KOPT-K1 (cell line): ENCODE results near the gene STARD8.

Experiments used
- H3K27ac ChIP-seq: fragments of 200-600 bp; sonication (generic); 2 replicates; pipeline ENCODE4 v1.5.1; 2016; ENCODE audit warnings: antibody characterized with exemption, mild to moderate bottlenecking, low read depth, low read length; ENCODE audit not compliant: poor library complexity, severe bottlenecking
- H3K36me3 ChIP-seq: fragments of 200-600 bp; sonication (generic); 2 replicates; pipeline ENCODE4 v1.5.1; 2017; ENCODE audit warnings: antibody characterized with exemption, mild to moderate bottlenecking, low read length, moderate library complexity; ENCODE audit not compliant: insufficient read depth
- H3K9me3 ChIP-seq: fragments of 200-600 bp; sonication (generic); 2 replicates; pipeline ENCODE4 v1.5.1; 2017; ENCODE audit warnings: antibody characterized with exemption, low read length, mild to moderate bottlenecking; ENCODE audit not compliant: insufficient read depth, poor library complexity, severe bottlenecking

STARD8 gene

DNA sequence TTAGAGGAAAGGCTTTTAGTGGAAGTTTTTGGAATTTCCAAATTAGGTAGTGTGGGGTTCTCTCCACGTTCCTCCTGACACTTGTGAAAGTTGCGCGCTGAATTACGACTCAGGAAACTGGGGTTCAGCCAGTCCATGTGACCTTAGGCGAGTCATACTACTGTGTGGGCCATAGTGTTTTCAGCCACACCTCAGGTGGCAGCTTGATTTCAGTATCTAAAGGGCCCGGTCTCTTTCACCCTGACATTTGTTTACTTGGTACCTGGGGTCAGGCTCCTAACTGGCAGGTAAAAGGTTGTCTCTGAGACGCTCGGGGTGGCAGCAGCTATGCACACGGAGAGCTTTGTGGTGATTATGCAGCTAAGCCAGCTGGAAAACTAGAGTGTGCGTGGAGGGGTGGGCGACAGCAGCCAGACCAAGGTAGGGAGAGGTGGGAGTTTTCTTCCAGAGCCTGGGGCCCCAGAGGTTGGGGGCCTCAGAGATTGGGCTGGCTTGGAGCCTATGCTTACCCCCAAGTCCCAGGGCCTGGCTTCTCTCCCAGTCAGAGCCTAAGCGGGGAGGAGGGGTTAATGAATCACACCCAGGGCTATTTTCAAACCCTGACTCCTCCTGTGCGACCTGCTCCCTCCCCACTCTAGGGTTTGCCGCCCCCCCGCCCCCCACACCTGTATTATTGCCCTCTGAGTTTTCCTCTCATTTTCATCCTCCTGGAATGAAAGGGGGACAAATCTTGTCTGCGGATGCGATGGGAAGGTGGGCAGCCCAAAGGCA lies 47.2 kb downstream of the STARD8 start:
- H3K9me3 ChIP-seq: no peaks in the 10 kb centered on the region
- H3K36me3 ChIP-seq: no peaks in the 10 kb centered on the region
- no peak overlapping the region for H3K27ac ChIP-seq

DNA sequence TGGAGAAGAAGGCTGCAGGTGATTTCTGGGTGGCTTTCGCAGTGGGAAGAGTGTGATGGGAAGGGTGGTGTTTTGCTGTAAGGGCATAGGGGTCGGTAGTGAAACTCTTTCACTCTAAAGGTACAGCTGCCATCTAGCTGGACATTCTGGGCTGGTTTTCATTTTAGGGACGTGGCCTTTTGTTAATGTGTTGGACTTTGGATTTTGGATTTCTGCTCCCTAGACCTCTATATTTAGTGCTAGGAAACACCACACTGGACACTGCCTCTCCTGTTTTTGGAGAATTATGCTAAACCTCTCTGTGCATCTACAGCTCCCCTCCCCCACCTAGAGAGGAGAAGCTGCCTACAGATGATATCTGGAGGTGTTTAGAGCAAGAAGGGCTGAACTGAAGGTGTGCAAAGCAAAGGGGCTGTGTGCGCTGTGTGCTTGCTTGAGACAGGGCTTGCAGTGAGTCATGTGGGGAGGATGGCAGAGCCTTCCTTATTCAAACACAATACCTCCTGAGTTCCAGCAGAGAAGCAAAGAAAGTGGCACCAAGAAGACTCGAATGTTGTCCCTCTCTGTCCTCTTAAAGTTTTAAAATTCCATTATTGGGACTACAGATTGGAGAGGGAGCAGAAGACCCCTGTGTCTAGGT lies 47.9 kb downstream of the STARD8 start:
- Histone ChIP-seq H3K27ac (no peak overlapping the region), H3K36me3 (no peaks in the 10 kb centered on the region), H3K9me3 (no peaks in the 10 kb centered on the region)

DNA sequence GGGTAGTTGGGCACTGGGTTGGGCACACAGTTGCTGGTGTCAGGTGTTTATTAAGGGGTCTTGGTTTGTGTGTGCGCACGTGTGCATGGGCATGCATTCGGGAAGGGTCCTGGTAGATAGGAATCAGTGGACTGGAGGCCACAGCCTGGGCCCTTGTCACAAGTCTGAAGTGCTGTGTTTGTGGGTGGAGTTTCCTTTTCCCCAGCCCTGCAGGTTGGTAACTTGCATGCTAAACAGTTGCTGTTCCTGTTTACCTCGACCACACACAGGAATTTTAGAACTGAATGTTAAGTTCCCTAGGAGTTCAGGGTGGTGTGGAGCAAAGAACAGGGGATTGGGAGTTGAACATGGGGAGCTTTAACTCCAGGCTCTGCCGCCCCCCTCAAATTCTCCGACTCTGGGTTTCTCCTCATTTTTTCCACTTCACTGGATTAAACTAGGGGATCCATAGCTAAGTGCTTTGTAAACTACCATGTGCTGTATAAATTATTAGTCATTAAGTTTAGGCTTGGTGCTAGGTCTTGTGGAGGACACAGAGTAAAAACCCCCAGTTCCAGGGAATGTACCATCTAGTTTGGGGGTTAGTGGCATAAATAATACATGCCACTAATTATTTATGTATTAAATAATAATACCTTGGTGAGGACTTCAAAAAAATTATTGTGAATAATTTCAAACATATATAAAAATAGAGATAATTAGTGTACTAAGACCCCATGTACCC lies 49.0 kb downstream of the STARD8 start:
- H3K27ac ChIP-seq: no peak overlapping the region
- no peaks in the 10 kb centered on the region for H3K9me3 ChIP-seq
- no peaks in the 10 kb centered on the region for H3K36me3 ChIP-seq

DNA sequence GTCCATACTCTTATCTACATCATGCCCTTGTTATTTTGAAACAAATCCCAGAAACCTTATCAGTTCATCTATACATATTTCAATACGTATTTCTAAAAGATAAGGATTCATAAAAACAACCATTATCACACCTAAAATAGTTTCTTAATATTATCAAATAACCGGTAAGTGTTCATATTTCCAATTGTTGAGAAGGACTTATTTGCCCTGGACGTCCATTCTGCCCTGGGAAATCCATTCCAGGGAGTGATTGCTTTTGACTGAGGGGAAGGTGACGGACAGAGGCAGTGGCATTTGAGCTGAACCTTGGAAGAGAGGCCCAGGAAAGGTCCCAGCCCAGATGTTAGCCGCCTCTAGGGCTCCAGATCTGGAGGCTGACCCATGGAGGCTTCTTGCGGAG lies 49.6 kb downstream of the STARD8 start:
- H3K36me3 ChIP-seq: no peaks in the 10 kb centered on the region
- no peak overlapping the region for H3K27ac ChIP-seq
- no peaks in the 10 kb centered on the region for H3K9me3 ChIP-seq

DNA sequence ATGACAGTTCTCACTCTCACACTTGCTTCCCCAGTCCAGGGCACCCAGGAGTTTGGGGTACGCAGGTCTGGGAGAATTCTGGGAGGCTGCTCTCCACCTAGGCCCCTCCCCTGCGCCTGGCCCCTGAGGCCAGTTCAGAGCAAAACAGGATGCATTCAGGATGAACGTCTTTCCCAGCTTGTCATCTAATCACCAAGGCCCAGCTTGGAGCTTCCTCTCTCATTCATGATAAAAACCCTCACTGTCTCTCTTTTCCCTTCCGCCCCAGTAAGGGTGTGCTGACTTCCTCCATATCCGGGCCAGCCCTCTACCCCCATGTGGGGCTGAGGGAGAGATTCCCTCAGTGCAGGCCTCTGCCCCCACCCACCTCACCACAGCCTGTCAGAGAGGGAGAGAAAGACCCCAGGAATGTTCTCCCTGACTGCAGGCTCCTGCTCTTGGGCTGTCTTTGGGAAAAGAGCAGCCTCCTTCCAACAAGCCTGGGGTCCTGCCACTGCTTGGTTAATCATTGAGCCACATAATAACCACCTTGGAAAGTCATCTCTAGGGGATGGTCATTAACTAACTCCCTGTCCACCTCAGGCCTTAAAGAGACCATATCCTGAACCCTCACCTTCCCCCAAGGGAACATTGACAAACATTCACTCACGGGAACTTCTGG lies 50.1 kb downstream of the STARD8 start:
- H3K9me3 ChIP-seq: no peaks in the 10 kb centered on the region
- H3K27ac ChIP-seq: no peak overlapping the region

DNA sequence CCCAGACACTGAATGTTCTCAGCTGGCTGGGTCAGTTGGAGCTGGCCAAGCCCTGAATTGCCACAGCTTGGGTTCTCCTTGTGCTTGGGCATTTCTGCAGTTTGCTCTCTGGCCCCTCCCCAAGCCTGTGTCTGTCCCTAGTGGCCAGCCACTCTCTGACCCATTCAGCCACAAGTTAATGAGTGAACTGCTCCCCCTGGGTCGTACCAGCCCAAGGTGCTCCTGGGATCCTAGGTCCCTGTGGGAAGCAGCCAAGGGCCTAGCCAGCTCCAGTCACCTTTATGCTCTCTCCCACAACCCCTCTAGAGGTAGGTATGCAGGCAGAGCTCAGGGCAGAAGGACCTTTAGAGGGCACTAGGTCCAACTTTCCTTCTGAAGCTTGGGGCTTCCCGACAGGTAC lies 51.5 kb downstream of the STARD8 start:
- H3K27ac ChIP-seq: no peak overlapping the region

More for the DNA sequence above, 50.1 kb downstream of the STARD8 start:
- no peaks in the 10 kb centered on the region for H3K36me3 ChIP-seq

DNA sequence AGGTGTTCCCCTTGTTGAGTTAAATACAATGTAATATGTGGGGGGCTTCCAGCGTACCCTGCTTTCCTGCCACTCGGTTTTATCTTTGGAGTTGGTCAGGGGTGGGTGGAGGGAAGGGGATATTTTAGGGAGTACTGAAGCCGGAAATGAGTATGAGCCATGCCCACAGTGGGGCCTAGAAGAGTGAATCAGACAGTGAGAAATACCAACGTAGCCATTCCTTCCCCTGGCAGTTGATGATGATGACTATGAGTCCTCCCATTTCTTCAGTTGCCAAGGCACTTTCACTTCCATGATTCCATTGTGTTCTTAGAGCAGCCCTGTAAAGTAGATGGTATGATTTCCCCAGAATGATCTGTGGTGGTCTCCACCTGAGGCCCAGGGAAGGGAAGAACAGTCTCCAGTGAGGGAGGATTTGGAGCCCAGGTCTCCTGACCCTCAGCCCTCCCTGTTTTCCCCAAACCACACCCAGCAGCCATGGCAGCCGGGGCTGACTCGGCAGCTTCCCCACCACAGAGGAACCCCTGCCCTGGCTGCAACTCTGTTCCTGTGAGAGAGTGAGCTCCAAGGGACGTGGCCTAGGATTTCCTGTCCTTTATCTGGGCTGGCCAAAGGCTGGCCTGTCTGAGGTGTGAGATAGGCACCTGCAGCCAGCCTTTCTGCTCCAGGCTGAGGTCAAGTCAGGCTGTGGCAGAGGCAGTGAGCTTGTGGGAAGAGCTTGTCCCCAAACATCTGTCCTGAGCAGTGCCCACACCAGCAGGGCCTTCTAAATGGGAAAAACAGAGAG lies 52.7 kb downstream of the STARD8 start:
- no peaks in the 10 kb centered on the region for H3K9me3 ChIP-seq

More for the DNA sequence above, 51.5 kb downstream of the STARD8 start:
- Histone ChIP-seq H3K36me3 (no peaks in the 10 kb centered on the region), H3K9me3 (no peaks in the 10 kb centered on the region)

DNA sequence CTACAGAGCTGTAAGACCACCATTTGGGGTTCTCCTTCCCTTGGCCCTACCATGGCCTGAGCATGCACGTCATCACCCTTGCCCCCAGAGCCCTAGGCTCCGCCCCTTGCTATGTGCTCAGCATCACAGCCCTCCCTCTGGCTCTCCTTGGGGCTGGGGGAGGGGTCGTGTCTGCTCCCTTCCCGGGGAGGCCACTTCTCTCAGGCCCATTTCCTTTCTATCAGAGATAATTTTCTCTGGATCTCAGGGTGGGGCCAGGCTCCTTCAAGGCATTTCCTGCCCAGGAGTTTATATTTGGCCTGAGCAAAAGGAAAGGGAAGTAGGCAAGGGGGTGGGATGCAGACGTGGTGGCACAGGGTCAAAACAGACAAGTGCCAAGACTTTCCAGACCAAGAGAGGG lies 55.9 kb downstream of the STARD8 start:
- H3K36me3 ChIP-seq: no peaks in the 10 kb centered on the region
- no peaks in the 10 kb centered on the region for H3K9me3 ChIP-seq
- no peak overlapping the region for H3K27ac ChIP-seq

More for the DNA sequence above, 52.7 kb downstream of the STARD8 start:
- H3K36me3 ChIP-seq: no peaks in the 10 kb centered on the region
- no peak overlapping the region for H3K27ac ChIP-seq

DNA sequence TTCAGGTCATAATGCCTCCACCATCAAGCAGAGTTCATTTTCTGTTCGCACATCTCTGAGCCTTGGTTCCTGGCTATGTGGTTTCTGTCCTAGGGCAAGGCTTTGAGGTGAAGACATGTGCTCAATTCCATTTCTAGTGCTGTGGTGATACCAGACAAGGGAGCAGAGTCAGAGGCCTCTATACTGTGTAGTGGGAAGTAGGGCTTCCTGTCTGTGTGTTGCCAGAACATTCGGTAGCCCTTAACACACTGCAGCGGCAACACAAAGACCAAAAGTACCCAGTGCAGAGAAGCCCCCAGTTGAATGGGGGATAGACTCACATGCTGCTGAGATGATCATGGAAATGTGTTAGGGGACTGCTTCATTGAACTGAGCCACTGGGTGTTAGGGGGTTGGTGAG lies 56.4 kb downstream of the STARD8 start:
- no peak overlapping the region for H3K27ac ChIP-seq
- no peaks in the 10 kb centered on the region for H3K9me3 ChIP-seq
- H3K36me3 ChIP-seq: no peaks in the 10 kb centered on the region

DNA sequence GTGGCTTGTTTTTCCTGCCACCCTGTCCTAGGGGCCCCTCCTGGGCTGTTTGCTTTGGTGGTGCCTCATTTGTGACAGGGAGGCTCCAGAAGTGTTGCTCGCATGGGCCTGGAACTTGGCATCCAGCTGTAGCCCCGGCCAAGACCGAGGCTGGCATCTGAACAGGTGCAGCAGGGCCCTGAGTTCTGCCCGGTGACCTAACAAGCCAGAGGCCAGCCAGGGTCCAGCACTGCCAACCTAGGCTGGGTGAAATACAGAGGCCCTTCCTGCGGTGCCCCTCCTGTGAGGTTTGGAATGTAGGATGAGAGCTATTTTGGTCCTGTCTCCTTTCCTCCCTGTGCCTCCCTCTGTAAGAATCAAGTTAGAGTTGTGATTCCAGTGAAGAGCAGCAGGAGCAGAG lies 58.5 kb downstream of the STARD8 start:
- H3K27ac ChIP-seq: no peak overlapping the region
- no peaks in the 10 kb centered on the region for H3K9me3 ChIP-seq
- no peaks in the 10 kb centered on the region for H3K36me3 ChIP-seq

DNA sequence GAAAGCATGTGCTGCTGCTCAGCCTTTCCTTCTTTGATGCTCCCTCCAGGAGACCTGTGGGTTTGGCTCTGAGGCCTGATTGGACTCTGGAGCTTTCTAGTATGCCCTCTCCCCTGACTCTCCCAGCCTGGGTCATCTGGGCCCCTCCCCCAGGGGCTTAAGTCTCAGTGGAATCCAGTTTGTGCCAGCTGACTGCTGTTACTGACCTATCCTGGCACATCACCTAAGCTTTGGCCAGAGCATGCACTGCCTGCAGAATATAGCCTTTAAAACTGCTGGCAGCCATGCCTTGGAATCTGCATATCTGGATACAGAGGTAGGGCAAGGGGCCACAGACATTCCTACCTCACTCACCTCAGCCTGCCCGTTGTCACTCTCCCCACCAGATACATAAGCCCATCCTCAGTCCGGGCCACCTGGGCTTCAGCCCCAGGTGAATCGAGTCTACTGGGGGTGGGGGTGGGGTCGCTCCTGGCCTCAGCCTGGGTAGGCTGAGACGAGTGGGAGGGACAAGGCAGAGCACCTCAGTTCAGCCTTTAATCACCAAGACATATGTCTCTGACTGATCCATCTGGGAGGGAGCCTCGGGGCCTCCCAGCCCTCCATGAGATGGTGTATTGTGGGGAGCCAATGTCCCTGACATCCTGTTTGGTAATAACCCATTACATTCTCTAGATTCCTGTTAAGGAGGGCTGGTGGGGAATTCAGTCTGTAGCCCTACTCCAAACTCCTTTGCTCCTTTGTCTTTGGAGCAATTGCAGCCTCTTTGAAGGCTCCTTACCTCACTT lies 61.2 kb downstream of the STARD8 start:
- Histone ChIP-seq H3K36me3 (no peaks in the 10 kb centered on the region), H3K9me3 (no peaks in the 10 kb centered on the region), H3K27ac (no peak overlapping the region)

DNA sequence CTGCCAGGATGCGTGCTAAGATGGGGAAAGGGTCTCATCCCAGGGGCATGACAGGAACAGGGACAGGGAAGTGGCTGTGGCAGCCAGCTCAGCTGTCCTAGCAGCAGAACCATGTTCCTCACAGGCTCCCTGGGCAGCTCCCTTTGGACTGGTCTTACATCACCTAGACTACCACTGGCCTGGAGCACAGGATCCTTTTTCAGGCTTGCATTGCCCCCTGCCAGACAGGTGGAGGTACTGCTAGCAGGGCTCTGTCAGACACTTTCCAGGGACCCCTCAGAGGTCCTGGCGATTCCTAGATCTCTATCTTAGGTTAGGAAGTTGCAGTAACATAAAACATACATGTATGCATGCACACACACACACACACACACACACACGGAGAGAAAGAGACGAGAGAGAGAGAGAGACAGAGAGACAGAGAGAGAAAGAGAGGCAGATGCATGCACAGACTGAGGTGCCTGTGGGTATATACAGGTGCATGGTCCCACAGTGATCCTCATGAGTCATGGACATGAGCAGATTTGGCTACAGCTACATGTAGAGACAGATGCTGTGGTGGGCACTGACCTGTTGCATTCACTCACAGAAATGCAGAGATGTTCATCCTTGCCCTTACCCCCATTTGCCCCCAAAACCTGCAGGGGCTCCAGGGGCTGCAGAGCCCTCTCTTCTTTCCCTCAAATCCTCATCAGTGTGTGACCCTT lies 63.6 kb downstream of the STARD8 start:
- H3K9me3 ChIP-seq: no peaks in the 10 kb centered on the region
- H3K36me3 ChIP-seq: no peaks in the 10 kb centered on the region
- no peak overlapping the region for H3K27ac ChIP-seq

DNA sequence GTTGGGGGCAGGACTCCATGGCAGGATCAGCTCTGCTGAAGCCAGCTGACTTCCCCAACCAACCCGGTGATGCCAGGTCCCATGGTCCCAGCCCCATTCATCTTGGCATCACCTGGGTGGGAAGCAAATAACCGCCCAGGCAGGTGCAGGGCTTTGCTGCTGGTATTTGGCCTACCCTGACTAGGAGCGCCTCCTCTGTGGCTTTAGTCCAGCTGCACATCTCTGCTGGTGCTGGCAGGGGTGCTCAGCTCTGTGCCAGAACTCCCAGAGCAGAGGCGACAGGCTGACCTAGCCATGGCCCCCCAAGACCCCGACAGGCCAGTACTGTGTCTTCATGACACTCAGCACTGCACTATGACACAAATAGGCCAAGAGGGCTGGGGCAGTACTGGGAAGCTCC lies 64.4 kb downstream of the STARD8 start:
- H3K36me3 ChIP-seq: no peaks in the 10 kb centered on the region
- H3K9me3 ChIP-seq: no peaks in the 10 kb centered on the region
- no peak overlapping the region for H3K27ac ChIP-seq
